ENCODE measurements around the gene ADD2. TPM values are rescaled to one million over a fixed set of nuclear protein-coding genes. Genes with fewer than 3 reads are reported as not detected.
A peak's percentile ranks its signal among the peaks of the same experiment; 100 is the strongest.

ADD2 gene
- total RNA-seq, 1 experiment from 2014 or later = 124 TPM

GRCh38 chr2:70730730-70731129 is 37.3 kb downstream of the ADD2 start:
- Histone ChIP-seq H3T11ph (ENCODE audit: low read length) (no peak overlapping the region), H3K4me2 (ENCODE audit: insufficient read depth, insufficient read length, low read length) (no peak overlapping the region), H3K79me1 (ENCODE audit: insufficient read depth, low read depth, low read length, poor library complexity, severe bottlenecking) (peaks cover 14% of the 10 kb centered on the region), H2BK20ac (ENCODE audit: low read depth, low read length, poor library complexity, severe bottlenecking) (no peak overlapping the region), H2AFZ (ENCODE audit: low read length) (no peak overlapping the region), H3K4ac (ENCODE audit: low read depth, low read length) (no peak overlapping the region), H2BK5ac (ENCODE audit: insufficient read length, low read length) (no peak overlapping the region), H3K9me3 (ENCODE audit: control insufficient read depth, low read depth, low read length) (no peaks in the 10 kb centered on the region), H4K8ac (replicated peaks; ENCODE audit: insufficient read length, low read depth, low read length) (no peak overlapping the region), H2BK120ac (ENCODE audit: low read depth, low read length, poor library complexity, severe bottlenecking) (no peak overlapping the region), H4K5ac (ENCODE audit: insufficient read length, low read depth, low read length) (no peak overlapping the region), H4K91ac (ENCODE audit: insufficient read length, low read depth, low read length) (no peak overlapping the region), H2AK5ac (ENCODE audit: insufficient read length, low read length) (no peak overlapping the region), H3K27me3 (ENCODE audit: insufficient read depth, low read length) (no peaks in the 10 kb centered on the region), H3K4me1 (ENCODE audit: insufficient read depth, low read length) (peaks cover 56% of the 10 kb centered on the region), H4K20me1 (ENCODE audit: control insufficient read depth, insufficient read depth, insufficient read length) (no peaks in the 10 kb centered on the region), H3K27ac (ENCODE audit: insufficient read length, low read depth, low read length) (no peak overlapping the region), H3K23me2 (ENCODE audit: insufficient read length, low read depth, low read length, poor library complexity, severe bottlenecking) (peaks cover 3% of the 10 kb centered on the region), H3K79me2 (ENCODE audit: insufficient read depth, low read length) (peaks cover 57% of the 10 kb centered on the region; the same call in 1 of the 2 replicates), H3K23ac (ENCODE audit: insufficient read length, low read depth, low read length) (no peak overlapping the region), H3K18ac (ENCODE audit: insufficient read length, low read depth, low read length) (no peak overlapping the region), H3K56ac (ENCODE audit: insufficient read length, low read depth, low read length) (no peak overlapping the region), H2BK15ac (ENCODE audit: low read depth, low read length) (no peak overlapping the region), H3K14ac (ENCODE audit: insufficient read depth, low read length) (no peak overlapping the region), H3K9ac (ENCODE audit: extremely low read depth, insufficient read length, low read length) (no peak overlapping the region), H2BK12ac (ENCODE audit: insufficient read length, low read depth, low read length) (no peak overlapping the region)
- Mint-ChIP-seq H3K4me3 (0 out of 5 replicates have a peak overlapping the region, but pooled peaks of 1 of the 2 experiments have one; percentile 40), H3K36me3 (ENCODE audit: insufficient read depth in 1 of 3, low read depth in 3 of 3) (peaks cover 0 to 13% (median 0%) of the 10 kb centered on the region in 3 experiments; a peak in 5 of 7 replicates), H3K9me3 (no peaks in the 10 kb centered on the region; a peak in 1 of 5 replicates), H3K4me1 (peaks cover 86 to 90% of the 10 kb centered on the region in 2 experiments), H3K27ac (peak overlapping the region in 2 of 3 experiments; percentile 72 to 79; a peak in 2 of 7 replicates), H3K27me3 (ENCODE audit: low read depth) (no peaks in the 10 kb centered on the region; the same call in 1 of the 2 replicates)
- TF ChIP-seq CTCF (conservative IDR thresholded peaks at IDR 0.05) = no peak
- DNase-seq = no peak
- no CpG with 5 or more reads among the region's 2 CpGs for WGBS (ENCODE audit: extremely low coverage, insufficient read length, low lambda C conversion rate)

Measured in H9 (cell line).